ENCODE data around the gene OPCML.

Gene OPCML

GRCh38 chr11:132814410-132814809 is 717.9 kb downstream of the OPCML start:
- 82 to 87% methylated on average over 1 to 2 of the region's 2 CpGs for WGBS, 2 experiments
- Histone ChIP-seq H3K9me3 (ENCODE audit: control insufficient read depth, low read length) (no peaks in the 10 kb centered on the region), H3K36me3 (ENCODE audit: control insufficient read depth, insufficient read depth, low read length) (no peaks in the 10 kb centered on the region), H3K27ac (ENCODE audit: insufficient read depth, low read depth, low read length, poor library complexity, severe bottlenecking) (no peak overlapping the region), H3K4me1 (ENCODE audit: control insufficient read depth, insufficient read depth, low read length) (no peaks in the 10 kb centered on the region), H3K4me3 (ENCODE audit: insufficient read depth, low read depth, low read length) (no peak overlapping the region), H3K27me3 (ENCODE audit: control insufficient read depth, insufficient read depth, low read length, poor library complexity, severe bottlenecking) (no peaks in the 10 kb centered on the region)

- 95 to 97% methylated on average over 5 to 6 of the region's 6 CpGs for WGBS, 2 experiments
- Histone ChIP-seq H3K27ac (ENCODE audit: insufficient read depth, low read depth, low read length, poor library complexity, severe bottlenecking) (no peak overlapping the region), H3K27me3 (ENCODE audit: control insufficient read depth, insufficient read depth, low read length, poor library complexity, severe bottlenecking) (no peaks in the 10 kb centered on the region)
These were observed 720.7 kb downstream of the OPCML start for GRCh38 chr11:132811649-132812048.

GRCh38 chr11:132809070-132809469 is 723.2 kb downstream of the OPCML start:
- Histone ChIP-seq H3K27me3 (ENCODE audit: control insufficient read depth, insufficient read depth, low read length, poor library complexity, severe bottlenecking) (no peaks in the 10 kb centered on the region), H3K4me1 (ENCODE audit: control insufficient read depth, insufficient read depth, low read length) (no peaks in the 10 kb centered on the region), H3K27ac (ENCODE audit: insufficient read depth, low read depth, low read length, poor library complexity, severe bottlenecking) (no peak overlapping the region), H3K4me3 (ENCODE audit: insufficient read depth, low read depth, low read length) (no peak overlapping the region), H3K9me3 (ENCODE audit: control insufficient read depth, low read length) (no peaks in the 10 kb centered on the region), H3K36me3 (ENCODE audit: control insufficient read depth, insufficient read depth, low read length) (no peaks in the 10 kb centered on the region)
- WGBS, 2 experiments = 89% methylated on average over 6 of the region's 6 CpGs

More at GRCh38 chr11:132811649-132812048, 720.7 kb downstream of the OPCML start:
- H3K9me3 ChIP-seq (ENCODE audit: control insufficient read depth, low read length) = no peaks in the 10 kb centered on the region
- H3K36me3 ChIP-seq (ENCODE audit: control insufficient read depth, insufficient read depth, low read length) = no peaks in the 10 kb centered on the region
- no peak overlapping the region for H3K4me3 ChIP-seq (ENCODE audit: insufficient read depth, low read depth, low read length)
- no peaks in the 10 kb centered on the region for H3K4me1 ChIP-seq (ENCODE audit: control insufficient read depth, insufficient read depth, low read length)

- H3K27me3 ChIP-seq (ENCODE audit: control insufficient read depth, insufficient read depth, low read length, poor library complexity, severe bottlenecking) = no peaks in the 10 kb centered on the region
- no peak overlapping the region for H3K4me3 ChIP-seq (ENCODE audit: insufficient read depth, low read depth, low read length)
- H3K9me3 ChIP-seq (ENCODE audit: control insufficient read depth, low read length) = no peaks in the 10 kb centered on the region
- H3K36me3 ChIP-seq (ENCODE audit: control insufficient read depth, insufficient read depth, low read length) = no peaks in the 10 kb centered on the region
- WGBS, 2 experiments = 81% methylated on average over 4 of the region's 4 CpGs
- no peaks in the 10 kb centered on the region for H3K4me1 ChIP-seq (ENCODE audit: control insufficient read depth, insufficient read depth, low read length)
- H3K27ac ChIP-seq (ENCODE audit: insufficient read depth, low read depth, low read length, poor library complexity, severe bottlenecking) = no peak overlapping the region
These were observed 728.0 kb downstream of the OPCML start for GRCh38 chr11:132804258-132804657.

- Histone ChIP-seq H3K36me3 (ENCODE audit: control insufficient read depth, insufficient read depth, low read length) (no peaks in the 10 kb centered on the region), H3K9me3 (ENCODE audit: control insufficient read depth, low read length) (no peaks in the 10 kb centered on the region), H3K4me1 (ENCODE audit: control insufficient read depth, insufficient read depth, low read length) (no peaks in the 10 kb centered on the region), H3K27me3 (ENCODE audit: control insufficient read depth, insufficient read depth, low read length, poor library complexity, severe bottlenecking) (no peaks in the 10 kb centered on the region), H3K27ac (ENCODE audit: insufficient read depth, low read depth, low read length, poor library complexity, severe bottlenecking) (no peak overlapping the region), H3K4me3 (ENCODE audit: insufficient read depth, low read depth, low read length) (no peak overlapping the region)
- 90 to 93% methylated on average over 2 of the region's 2 CpGs for WGBS, 2 experiments
These were observed 728.9 kb downstream of the OPCML start for GRCh38 chr11:132803436-132803835.

GRCh38 chr11:132802947-132803346 is 729.4 kb downstream of the OPCML start:
- Histone ChIP-seq H3K4me3 (ENCODE audit: insufficient read depth, low read depth, low read length) (no peak overlapping the region), H3K36me3 (ENCODE audit: control insufficient read depth, insufficient read depth, low read length) (no peaks in the 10 kb centered on the region), H3K27ac (ENCODE audit: insufficient read depth, low read depth, low read length, poor library complexity, severe bottlenecking) (no peak overlapping the region), H3K27me3 (ENCODE audit: control insufficient read depth, insufficient read depth, low read length, poor library complexity, severe bottlenecking) (no peaks in the 10 kb centered on the region), H3K4me1 (ENCODE audit: control insufficient read depth, insufficient read depth, low read length) (no peaks in the 10 kb centered on the region), H3K9me3 (ENCODE audit: control insufficient read depth, low read length) (no peaks in the 10 kb centered on the region)
- 89 to 94% methylated on average over 4 of the region's 4 CpGs for WGBS, 2 experiments

GRCh38 chr11:132793831-132794230 is 738.5 kb downstream of the OPCML start:
- Histone ChIP-seq H3K27ac (ENCODE audit: insufficient read depth, low read depth, low read length, poor library complexity, severe bottlenecking) (no peak overlapping the region), H3K4me3 (ENCODE audit: insufficient read depth, low read depth, low read length) (no peak overlapping the region), H3K4me1 (ENCODE audit: control insufficient read depth, insufficient read depth, low read length) (no peaks in the 10 kb centered on the region), H3K27me3 (ENCODE audit: control insufficient read depth, insufficient read depth, low read length, poor library complexity, severe bottlenecking) (no peaks in the 10 kb centered on the region), H3K36me3 (ENCODE audit: control insufficient read depth, insufficient read depth, low read length) (no peaks in the 10 kb centered on the region), H3K9me3 (ENCODE audit: control insufficient read depth, low read length) (no peaks in the 10 kb centered on the region)
- 92 to 95% methylated on average over 9 of the region's 9 CpGs for WGBS, 2 experiments

- Histone ChIP-seq H3K27ac (ENCODE audit: insufficient read depth, low read depth, low read length, poor library complexity, severe bottlenecking) (no peak overlapping the region), H3K9me3 (ENCODE audit: control insufficient read depth, low read length) (no peaks in the 10 kb centered on the region), H3K4me1 (ENCODE audit: control insufficient read depth, insufficient read depth, low read length) (no peaks in the 10 kb centered on the region), H3K36me3 (ENCODE audit: control insufficient read depth, insufficient read depth, low read length) (no peaks in the 10 kb centered on the region), H3K4me3 (ENCODE audit: insufficient read depth, low read depth, low read length) (no peak overlapping the region), H3K27me3 (ENCODE audit: control insufficient read depth, insufficient read depth, low read length, poor library complexity, severe bottlenecking) (no peaks in the 10 kb centered on the region)
- 91% methylated on average over 29 of the region's 29 CpGs for WGBS, 2 experiments
These were observed 739.8 kb downstream of the OPCML start for GRCh38 chr11:132792341-132793140.

GRCh38 chr11:132790971-132791370 is 741.3 kb downstream of the OPCML start:
- no peaks in the 10 kb centered on the region for H3K9me3 ChIP-seq (ENCODE audit: control insufficient read depth, low read length)
- H3K4me1 ChIP-seq (ENCODE audit: control insufficient read depth, insufficient read depth, low read length) = peaks cover 2% of the 10 kb centered on the region
- 92 to 93% methylated on average over 7 of the region's 7 CpGs for WGBS, 2 experiments
- H3K36me3 ChIP-seq (ENCODE audit: control insufficient read depth, insufficient read depth, low read length) = no peaks in the 10 kb centered on the region
- no peak overlapping the region for H3K27ac ChIP-seq (ENCODE audit: insufficient read depth, low read depth, low read length, poor library complexity, severe bottlenecking)
- H3K4me3 ChIP-seq (ENCODE audit: insufficient read depth, low read depth, low read length) = no peak overlapping the region
- H3K27me3 ChIP-seq (ENCODE audit: control insufficient read depth, insufficient read depth, low read length, poor library complexity, severe bottlenecking) = no peaks in the 10 kb centered on the region

GRCh38 chr11:132790466-132790865 is 741.8 kb downstream of the OPCML start:
- peaks cover 4% of the 10 kb centered on the region for H3K4me1 ChIP-seq (ENCODE audit: control insufficient read depth, insufficient read depth, low read length)
- 89 to 94% methylated on average over 5 of the region's 5 CpGs for WGBS, 2 experiments
- H3K27ac ChIP-seq (ENCODE audit: insufficient read depth, low read depth, low read length, poor library complexity, severe bottlenecking) = no peak overlapping the region
- no peaks in the 10 kb centered on the region for H3K9me3 ChIP-seq (ENCODE audit: control insufficient read depth, low read length)
- H3K27me3 ChIP-seq (ENCODE audit: control insufficient read depth, insufficient read depth, low read length, poor library complexity, severe bottlenecking) = no peaks in the 10 kb centered on the region
- no peak overlapping the region for H3K4me3 ChIP-seq (ENCODE audit: insufficient read depth, low read depth, low read length)
- H3K36me3 ChIP-seq (ENCODE audit: control insufficient read depth, insufficient read depth, low read length) = no peaks in the 10 kb centered on the region
